Measurements from ENCODE around the gene CABCOCO1. TPM values are rescaled to one million over a fixed set of nuclear protein-coding genes. Genes with fewer than 3 reads are reported as not detected.
A peak's percentile ranks its signal among the peaks of the same experiment; 100 is the strongest.

CABCOCO1 gene
- polyA plus RNA-seq, 1 donor (not counting 4 experiments of a cell fraction or from before 2014, with no cell fraction given): 0.17 TPM

GRCh38 chr10:61742812-61743211, 80.1 kb downstream of the CABCOCO1 start:
- Histone ChIP-seq H3K9me1 (ENCODE audit: control insufficient read depth, extremely low read depth, insufficient read depth, low read length) (no peaks in the 10 kb centered on the region), H3K9ac (ENCODE audit: control insufficient read depth, extremely low read depth, insufficient read depth, low read length) (no peak overlapping the region), H3K79me2 (ENCODE audit: control insufficient read depth, insufficient read depth, low read length) (no peaks in the 10 kb centered on the region), H3K4me1 (ENCODE audit: control insufficient read depth, extremely low read depth, insufficient read depth, low read length) (peaks cover 3% of the 10 kb centered on the region), H3K27ac (ENCODE audit: control insufficient read depth, insufficient read depth, low read length) (no peak overlapping the region), H3K4me2 (ENCODE audit: control insufficient read depth, extremely low read depth, insufficient read depth, low read depth, low read length) (no peak overlapping the region), H3K9me3 (ENCODE audit: control insufficient read depth, low read depth, low read length) (no peaks in the 10 kb centered on the region), H3K4me3 (ENCODE audit: control insufficient read depth in 2 of 3, extremely low read depth in 1 of 3, insufficient read depth in 2 of 3, low read depth in 1 of 3, low read length in 3 of 3) (no peak overlapping the region), H3K27me3 (ENCODE audit: control insufficient read depth, extremely low read depth, insufficient read depth, low read length) (no peaks in the 10 kb centered on the region), H3K36me3 (ENCODE audit: control insufficient read depth in 2 of 2, extremely low read depth in 1 of 2, insufficient read depth in 2 of 2, low read length in 2 of 2) (no peaks in the 10 kb centered on the region), H4K20me1 (ENCODE audit: control insufficient read depth, extremely low read depth, insufficient read depth, low read length) (no peaks in the 10 kb centered on the region), H2AFZ (ENCODE audit: control insufficient read depth, low read length) (no peak overlapping the region)
- dilution Hi-C loops (cut with MboI; ENCODE audit: extremely low pct_ligation_motif_present, low sequenced_read_pairs): no loop called here
- no peak for TF ChIP-seq EZH2 (IDR thresholded peaks at IDR 0.05; ENCODE audit: low read length)
- TF ChIP-seq CTCF (optimal IDR thresholded peaks at IDR 0.05 in 1 of 3, IDR thresholded peaks at IDR 0.05 in 1 of 3, conservative IDR thresholded peaks at IDR 0.05 in 1 of 3; ENCODE audit: extremely low read depth in 1 of 3, insufficient read depth in 2 of 3, low read length in 3 of 3): no peak
- no peak for FAIRE-seq
- no peak for DNase-seq (ENCODE audit: low read depth, low spot score)

DNA sequence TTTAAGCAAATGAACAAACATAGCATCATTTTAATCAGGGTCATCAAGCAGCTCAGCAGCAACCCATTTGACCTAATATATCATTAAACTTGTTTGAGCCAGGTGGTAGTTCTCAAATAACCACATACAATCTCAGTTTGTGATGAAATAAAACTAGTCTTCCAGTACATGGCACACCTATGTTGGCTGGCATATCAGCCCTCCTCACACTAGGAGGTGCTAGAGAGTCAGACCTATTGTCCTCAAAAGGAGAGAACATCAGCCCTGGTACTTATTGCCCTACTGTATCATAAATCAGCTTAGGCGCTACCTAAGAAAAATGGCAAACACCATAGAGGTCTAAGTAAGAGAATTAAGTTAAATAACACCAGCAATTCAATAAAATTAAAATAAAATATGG, 81.7 kb downstream of the CABCOCO1 start:
- Histone ChIP-seq H2AFZ (ENCODE audit: control insufficient read depth, low read length) (no peak overlapping the region), H3K9me1 (ENCODE audit: control insufficient read depth, extremely low read depth, insufficient read depth, low read length) (no peaks in the 10 kb centered on the region), H3K9ac (ENCODE audit: control insufficient read depth, extremely low read depth, insufficient read depth, low read length) (no peak overlapping the region), H3K27ac (ENCODE audit: control insufficient read depth, insufficient read depth, low read length) (no peak overlapping the region), H3K36me3 (ENCODE audit: control insufficient read depth in 2 of 2, extremely low read depth in 1 of 2, insufficient read depth in 2 of 2, low read length in 2 of 2) (no peaks in the 10 kb centered on the region), H3K4me1 (ENCODE audit: control insufficient read depth, extremely low read depth, insufficient read depth, low read length) (peaks cover 3% of the 10 kb centered on the region), H3K9me3 (ENCODE audit: control insufficient read depth, low read depth, low read length) (no peaks in the 10 kb centered on the region), H4K20me1 (ENCODE audit: control insufficient read depth, extremely low read depth, insufficient read depth, low read length) (no peaks in the 10 kb centered on the region), H3K79me2 (ENCODE audit: control insufficient read depth, insufficient read depth, low read length) (no peaks in the 10 kb centered on the region), H3K27me3 (ENCODE audit: control insufficient read depth, extremely low read depth, insufficient read depth, low read length) (no peaks in the 10 kb centered on the region), H3K4me2 (ENCODE audit: control insufficient read depth, extremely low read depth, insufficient read depth, low read depth, low read length) (no peak overlapping the region), H3K4me3 (ENCODE audit: control insufficient read depth in 2 of 3, extremely low read depth in 1 of 3, insufficient read depth in 2 of 3, low read depth in 1 of 3, low read length in 3 of 3) (no peak overlapping the region)
- dilution Hi-C loops (cut with MboI; ENCODE audit: extremely low pct_ligation_motif_present, low sequenced_read_pairs): no loop called here
- DNase-seq (ENCODE audit: low read depth, low spot score) (no peak), FAIRE-seq (no peak)
- TF ChIP-seq CTCF (optimal IDR thresholded peaks at IDR 0.05 in 1 of 3, IDR thresholded peaks at IDR 0.05 in 1 of 3, conservative IDR thresholded peaks at IDR 0.05 in 1 of 3; ENCODE audit: extremely low read depth in 1 of 3, insufficient read depth in 2 of 3, low read length in 3 of 3) (peak; percentile 22 to 46 (median 45)), EZH2 (IDR thresholded peaks at IDR 0.05; ENCODE audit: low read length) (no peak)
